ENCODE results near the gene CADPS. TPM values are rescaled to one million over a fixed set of nuclear protein-coding genes. Genes with fewer than 3 reads are reported as not detected.

Gene CADPS
- total RNA-seq, 1 experiment from 2014 or later = not detected

DNA sequence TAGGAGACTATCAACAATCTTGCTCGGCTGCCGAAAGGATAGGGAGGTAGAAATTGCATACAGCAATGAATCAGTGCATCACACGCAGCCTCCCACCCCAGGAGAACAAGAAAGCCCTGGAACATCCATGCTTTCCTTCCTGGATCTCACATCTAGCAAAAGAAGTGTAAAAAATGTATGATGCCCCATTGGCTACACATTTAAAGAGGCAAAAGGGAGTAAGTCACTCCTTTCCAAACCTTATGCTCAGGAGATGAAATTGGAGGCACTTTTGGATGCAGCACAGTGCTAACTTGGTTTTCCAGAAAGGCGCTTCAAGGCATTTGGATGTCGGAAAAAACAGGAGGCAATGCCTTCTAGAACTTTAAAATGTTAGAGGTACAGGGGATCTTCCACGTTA, 469.6 kb downstream of the CADPS start:
- peaks cover 14% of the 10 kb centered on the region for H3K27me3 ChIP-seq (ENCODE audit: low read length)
- POLR2A ChIA-PET (ENCODE audit: unreplicated experiment) = no interaction called here
- H3K4me2 ChIP-seq (ENCODE audit: low read length) = no peak overlapping the region
- no peaks in the 10 kb centered on the region for H3K9me3 ChIP-seq (ENCODE audit: low read length)
- H3K27ac ChIP-seq (ENCODE audit: low read length) = no peak overlapping the region
- no peaks in the 10 kb centered on the region for H4K20me1 ChIP-seq (ENCODE audit: low read length)
- CTCF ChIA-PET = no interaction called here
- no peaks in the 10 kb centered on the region for H3K4me1 ChIP-seq (ENCODE audit: insufficient read depth, low read length)
- no peak overlapping the region for H3K9ac ChIP-seq (ENCODE audit: low read length)
- no peaks in the 10 kb centered on the region for H3K9me2 ChIP-seq (replicated peaks; ENCODE audit: low read length)
- no TSS peak for BruUV-seq (replicated peaks)
- no peak for ATAC-seq
- no peaks in the 10 kb centered on the region for H3K36me3 ChIP-seq (ENCODE audit: low read depth, low read length)
- no peaks in the 10 kb centered on the region for H3K79me2 ChIP-seq (ENCODE audit: low read length)
- DNase-seq = no peak
- intact Hi-C loops (cut with micrococcal nuclease) = no loop called here
- TF ChIP-seq, protein P1, sequence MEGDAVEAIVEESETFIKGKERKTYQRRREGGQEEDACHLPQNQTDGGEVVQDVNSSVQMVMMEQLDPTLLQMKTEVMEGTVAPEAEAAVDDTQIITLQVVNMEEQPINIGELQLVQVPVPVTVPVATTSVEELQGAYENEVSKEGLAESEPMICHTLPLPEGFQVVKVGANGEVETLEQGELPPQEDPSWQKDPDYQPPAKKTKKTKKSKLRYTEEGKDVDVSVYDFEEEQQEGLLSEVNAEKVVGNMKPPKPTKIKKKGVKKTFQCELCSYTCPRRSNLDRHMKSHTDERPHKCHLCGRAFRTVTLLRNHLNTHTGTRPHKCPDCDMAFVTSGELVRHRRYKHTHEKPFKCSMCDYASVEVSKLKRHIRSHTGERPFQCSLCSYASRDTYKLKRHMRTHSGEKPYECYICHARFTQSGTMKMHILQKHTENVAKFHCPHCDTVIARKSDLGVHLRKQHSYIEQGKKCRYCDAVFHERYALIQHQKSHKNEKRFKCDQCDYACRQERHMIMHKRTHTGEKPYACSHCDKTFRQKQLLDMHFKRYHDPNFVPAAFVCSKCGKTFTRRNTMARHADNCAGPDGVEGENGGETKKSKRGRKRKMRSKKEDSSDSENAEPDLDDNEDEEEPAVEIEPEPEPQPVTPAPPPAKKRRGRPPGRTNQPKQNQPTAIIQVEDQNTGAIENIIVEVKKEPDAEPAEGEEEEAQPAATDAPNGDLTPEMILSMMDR (conservative IDR thresholded peaks at IDR 0.05; ENCODE audit: low read depth, low read length) = no peak
- TF ChIP-seq EZH2 (IDR thresholded peaks at IDR 0.05; ENCODE audit: low read length, unreplicated experiment) (no peak), EZH2phosphoT487 (IDR thresholded peaks at IDR 0.05; ENCODE audit: borderline replicate concordance, low read length) (no peak)
- no peaks in the 10 kb centered on the region for H3F3A ChIP-seq (ENCODE audit: low read length, unreplicated experiment)
- H3K4me3 ChIP-seq (ENCODE audit: low read length) = no peak overlapping the region
- no peak overlapping the region for H2AFZ ChIP-seq (ENCODE audit: low read length)

DNA sequence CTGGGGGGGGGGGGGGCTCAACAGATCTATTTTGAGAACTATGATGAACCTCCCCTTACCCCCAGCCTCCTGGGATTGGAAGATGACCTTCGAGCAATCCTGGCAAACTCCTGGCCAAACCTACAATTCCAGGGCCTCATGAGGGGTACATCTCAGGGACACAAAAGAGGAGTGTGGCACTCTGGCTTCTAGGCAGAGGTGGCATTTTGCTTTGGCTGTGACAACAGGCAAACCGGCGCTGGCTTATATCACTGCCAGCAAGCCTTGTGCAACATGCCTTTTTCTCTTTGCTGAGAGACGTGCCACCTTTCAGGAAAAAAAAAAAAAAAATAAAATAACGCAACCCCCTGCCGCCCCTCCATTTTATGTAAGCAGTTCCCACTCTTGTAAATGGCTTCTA, 470.1 kb downstream of the CADPS start:
- no peak overlapping the region for H3K4me2 ChIP-seq (ENCODE audit: low read length)
- no peak overlapping the region for H3K4me3 ChIP-seq (ENCODE audit: low read length)
- no peak overlapping the region for H2AFZ ChIP-seq (ENCODE audit: low read length)
- H4K20me1 ChIP-seq (ENCODE audit: low read length) = no peaks in the 10 kb centered on the region
- H3K27me3 ChIP-seq (ENCODE audit: low read length) = peaks cover 14% of the 10 kb centered on the region
- intact Hi-C loops (cut with micrococcal nuclease) = no loop called here
- H3K9me2 ChIP-seq (replicated peaks; ENCODE audit: low read length) = no peaks in the 10 kb centered on the region
- no peak overlapping the region for H3K27ac ChIP-seq (ENCODE audit: low read length)
- no peaks in the 10 kb centered on the region for H3K36me3 ChIP-seq (ENCODE audit: low read depth, low read length)
- H3K79me2 ChIP-seq (ENCODE audit: low read length) = no peaks in the 10 kb centered on the region
- H3K4me1 ChIP-seq (ENCODE audit: insufficient read depth, low read length) = no peaks in the 10 kb centered on the region
- BruUV-seq (replicated peaks) = no TSS peak
- no peak for DNase-seq
- CTCF ChIA-PET = no interaction called here
- no peaks in the 10 kb centered on the region for H3F3A ChIP-seq (ENCODE audit: low read length, unreplicated experiment)
- no peak overlapping the region for H3K9ac ChIP-seq (ENCODE audit: low read length)
- POLR2A ChIA-PET (ENCODE audit: unreplicated experiment) = no interaction called here
- H3K9me3 ChIP-seq (ENCODE audit: low read length) = no peaks in the 10 kb centered on the region
- TF ChIP-seq EZH2 (IDR thresholded peaks at IDR 0.05; ENCODE audit: low read length, unreplicated experiment) = no peak
- TF ChIP-seq, protein P1 (conservative IDR thresholded peaks at IDR 0.05; ENCODE audit: low read depth, low read length) = no peak
- no peak for TF ChIP-seq EZH2phosphoT487 (IDR thresholded peaks at IDR 0.05; ENCODE audit: borderline replicate concordance, low read length)
- ATAC-seq = no peak

DNA sequence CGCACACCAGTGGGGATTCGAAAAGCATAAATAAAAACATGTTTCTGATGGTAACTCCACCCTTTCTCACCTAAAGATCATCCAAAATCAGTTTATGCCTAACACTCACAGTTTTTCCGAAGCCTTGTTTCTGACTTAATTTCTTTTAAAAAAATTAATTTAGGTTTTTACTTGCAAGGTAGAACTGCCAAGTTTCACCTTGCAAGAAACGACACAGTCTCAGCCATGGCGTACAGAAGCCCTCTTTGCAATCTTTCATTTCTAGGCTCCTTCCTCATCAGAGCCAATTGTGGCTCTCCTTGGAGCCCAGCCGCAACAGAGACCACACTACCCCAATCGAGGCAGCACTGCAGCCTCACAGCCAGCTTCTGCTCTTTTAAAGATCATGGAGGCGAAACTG, 470.9 kb downstream of the CADPS start:
- H3K4me3 ChIP-seq (ENCODE audit: low read length) = no peak overlapping the region
- no peaks in the 10 kb centered on the region for H3K36me3 ChIP-seq (ENCODE audit: low read depth, low read length)
- no peaks in the 10 kb centered on the region for H3K9me3 ChIP-seq (ENCODE audit: low read length)
- BruUV-seq (replicated peaks) = no TSS peak
- no peaks in the 10 kb centered on the region for H3K4me1 ChIP-seq (ENCODE audit: insufficient read depth, low read length)
- ChIA-PET POLR2A (ENCODE audit: unreplicated experiment) (no interaction called here), CTCF (no interaction called here)
- H3K4me2 ChIP-seq (ENCODE audit: low read length) = no peak overlapping the region
- H3K27me3 ChIP-seq (ENCODE audit: low read length) = peaks cover 14% of the 10 kb centered on the region
- H2AFZ ChIP-seq (ENCODE audit: low read length) = no peak overlapping the region
- no peak overlapping the region for H3K27ac ChIP-seq (ENCODE audit: low read length)
- ATAC-seq = no peak
- H3K9me2 ChIP-seq (replicated peaks; ENCODE audit: low read length) = no peaks in the 10 kb centered on the region
- H3K9ac ChIP-seq (ENCODE audit: low read length) = no peak overlapping the region
- no peaks in the 10 kb centered on the region for H3F3A ChIP-seq (ENCODE audit: low read length, unreplicated experiment)
- intact Hi-C loops (cut with micrococcal nuclease) = no loop called here
- TF ChIP-seq, protein P1 (conservative IDR thresholded peaks at IDR 0.05; ENCODE audit: low read depth, low read length) = no peak
- TF ChIP-seq EZH2phosphoT487 (IDR thresholded peaks at IDR 0.05; ENCODE audit: borderline replicate concordance, low read length) (no peak), EZH2 (IDR thresholded peaks at IDR 0.05; ENCODE audit: low read length, unreplicated experiment) (no peak)
- H4K20me1 ChIP-seq (ENCODE audit: low read length) = no peaks in the 10 kb centered on the region
- DNase-seq = no peak
- no peaks in the 10 kb centered on the region for H3K79me2 ChIP-seq (ENCODE audit: low read length)
